NCI-H128 (cell line): Measurements from ENCODE around the gene PAQR4.

Experiments used
- DNase-seq: peaks from one replicate; lab custom pipeline; 2025; ENCODE audit not compliant: unreplicated experiment; lab: John Stamatoyannopoulos, UW

Gene PAQR4

DNA sequence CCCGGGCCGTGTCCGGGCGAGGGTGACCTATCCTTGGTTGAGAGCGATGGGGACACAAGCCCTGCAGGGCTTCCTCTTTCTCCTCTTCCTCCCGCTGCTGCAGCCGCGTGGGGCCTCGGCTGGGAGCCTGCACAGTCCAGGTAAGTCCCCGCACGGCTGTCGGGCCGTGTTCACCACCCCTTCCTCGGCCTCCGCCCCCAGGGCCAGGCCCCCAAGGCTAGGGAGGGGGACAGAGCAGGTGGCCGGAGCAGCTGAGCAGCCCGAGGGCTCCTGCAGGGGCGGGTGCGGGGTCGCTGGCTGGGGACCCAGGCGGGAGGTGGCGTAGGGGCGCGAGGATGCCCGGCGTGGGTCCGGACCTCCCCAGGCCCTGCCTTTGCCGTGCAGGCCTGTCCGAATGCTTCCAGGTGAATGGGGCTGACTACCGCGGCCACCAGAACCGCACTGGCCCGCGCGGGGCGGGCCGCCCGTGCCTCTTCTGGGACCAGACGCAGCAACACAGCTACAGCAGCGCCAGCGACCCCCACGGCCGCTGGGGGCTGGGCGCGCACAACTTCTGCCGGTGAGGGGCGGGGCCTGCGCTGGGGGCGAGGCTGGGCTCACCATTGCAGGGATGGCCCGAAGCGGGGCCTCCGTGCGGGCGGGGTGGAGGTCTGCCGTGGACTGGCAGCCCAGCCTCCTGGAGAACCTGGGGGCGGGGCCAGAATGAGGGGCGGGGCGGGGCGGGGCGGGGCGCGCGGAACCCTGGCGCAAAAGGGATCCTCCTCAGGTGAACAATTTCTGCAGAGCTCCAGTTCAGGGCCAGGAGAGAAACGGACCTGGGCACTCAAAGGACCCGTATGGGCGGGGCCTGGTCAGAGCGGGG is 4.4 kb upstream of the PAQR4 start:
- no peak for DNase-seq

DNA sequence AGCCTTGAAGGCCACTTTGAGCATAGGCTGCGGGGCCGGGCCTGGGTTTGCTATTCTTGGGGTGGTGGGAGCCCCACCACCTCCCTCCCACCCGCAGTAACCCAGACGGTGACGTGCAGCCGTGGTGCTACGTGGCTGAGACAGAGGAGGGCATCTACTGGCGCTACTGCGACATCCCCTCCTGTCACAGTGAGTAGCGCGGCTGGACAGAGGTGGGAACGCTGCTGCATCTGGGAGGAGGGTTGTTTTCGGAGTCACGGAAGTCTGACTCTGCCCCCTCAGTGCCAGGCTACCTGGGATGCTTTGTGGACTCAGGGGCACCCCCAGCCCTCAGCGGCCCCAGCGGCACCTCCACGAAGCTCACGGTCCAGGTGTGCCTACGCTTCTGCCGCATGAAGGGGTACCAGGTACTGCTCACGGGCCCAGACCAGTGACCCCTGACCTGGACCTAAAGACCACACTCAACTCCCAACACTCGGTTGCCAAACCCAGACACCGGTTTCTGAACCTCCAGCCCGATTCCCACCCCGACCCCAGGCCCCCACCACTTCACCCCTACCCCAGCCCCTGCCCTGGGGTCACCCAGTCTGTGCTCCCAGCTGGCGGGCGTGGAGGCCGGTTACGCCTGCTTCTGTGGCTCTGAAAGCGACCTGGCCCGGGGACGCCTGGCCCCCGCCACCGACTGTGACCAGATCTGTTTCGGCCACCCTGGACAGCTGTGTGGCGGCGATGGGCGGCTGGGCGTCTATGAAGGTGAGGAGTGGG is 2.9 kb upstream of the PAQR4 start:
- no peak for DNase-seq

DNA sequence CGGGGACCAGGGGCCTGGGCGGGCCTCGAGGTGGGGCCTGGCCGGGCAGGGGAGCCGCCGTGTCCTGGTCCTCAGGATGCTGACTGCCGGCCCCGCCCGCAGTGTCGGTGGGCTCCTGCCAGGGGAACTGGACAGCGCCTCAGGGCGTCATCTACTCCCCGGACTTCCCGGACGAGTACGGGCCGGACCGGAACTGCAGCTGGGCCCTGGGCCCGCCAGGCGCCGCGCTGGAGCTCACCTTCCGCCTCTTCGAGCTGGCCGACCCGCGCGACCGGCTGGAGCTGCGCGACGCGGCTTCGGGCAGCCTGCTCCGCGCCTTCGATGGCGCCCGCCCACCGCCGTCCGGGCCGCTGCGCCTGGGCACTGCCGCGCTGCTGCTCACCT is 2.3 kb upstream of the PAQR4 start:
- DNase-seq: no peak

DNA sequence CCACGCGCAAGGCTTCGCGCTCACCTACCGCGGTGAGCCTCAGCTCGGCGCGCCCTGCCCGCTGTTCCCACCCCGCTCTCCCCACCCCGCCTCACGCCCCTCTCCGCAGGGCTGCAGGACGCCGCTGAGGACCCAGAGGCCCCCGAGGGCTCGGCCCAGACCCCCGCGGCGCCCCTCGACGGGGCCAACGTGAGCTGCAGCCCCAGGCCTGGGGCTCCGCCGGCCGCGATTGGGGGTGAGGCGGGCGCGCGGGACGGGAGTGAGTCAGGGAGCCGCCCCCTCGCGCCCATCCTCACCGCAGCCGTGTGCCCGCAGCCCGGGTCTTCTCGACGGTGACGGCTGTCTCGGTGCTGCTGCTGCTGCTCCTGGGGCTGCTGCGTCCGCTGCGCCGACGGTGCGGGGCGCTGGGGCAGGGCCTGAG is 1.9 kb upstream of the PAQR4 start:
- DNase-seq: no peak

DNA sequence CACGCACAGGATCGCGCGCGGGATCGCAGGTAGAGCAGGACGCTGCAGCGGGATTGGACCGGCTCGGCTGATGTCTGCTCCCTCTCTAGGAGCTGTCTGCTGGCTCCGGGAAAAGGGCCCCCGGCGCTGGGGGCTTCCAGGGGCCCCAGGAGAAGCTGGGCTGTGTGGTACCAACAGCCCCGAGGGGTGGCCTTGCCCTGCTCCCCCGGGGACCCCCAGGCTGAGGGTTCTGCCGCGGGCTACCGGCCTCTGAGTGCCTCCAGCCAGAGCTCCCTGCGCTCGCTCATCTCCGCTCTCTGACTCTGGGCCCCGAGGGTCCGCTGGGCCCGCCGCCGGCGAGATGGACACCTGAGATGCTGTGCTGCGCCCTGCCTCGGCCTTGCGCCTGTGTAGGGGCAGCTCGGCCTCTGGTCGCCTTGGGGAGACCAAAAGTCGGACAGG is 1.4 kb upstream of the PAQR4 start:
- no peak for DNase-seq

DNA sequence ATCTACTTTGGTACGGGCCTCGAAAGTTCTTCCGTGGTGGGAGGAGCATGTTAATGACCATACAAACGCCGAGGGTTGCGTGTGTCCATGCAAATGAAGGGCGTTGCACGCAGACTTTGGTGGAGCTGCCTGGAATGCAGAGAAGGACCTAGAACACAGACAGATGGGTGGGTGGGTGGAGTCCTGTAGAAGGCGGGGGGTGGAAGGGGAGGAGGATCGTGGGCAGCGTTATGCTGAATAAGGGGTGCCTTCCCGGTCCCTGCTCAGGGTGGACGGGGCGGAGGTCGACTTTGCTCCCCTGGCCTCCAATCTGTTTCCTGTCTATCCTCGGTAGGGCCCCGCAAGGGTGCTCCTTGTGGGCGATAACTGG is 795 bp upstream of the PAQR4 start:
- no peak for DNase-seq

DNA sequence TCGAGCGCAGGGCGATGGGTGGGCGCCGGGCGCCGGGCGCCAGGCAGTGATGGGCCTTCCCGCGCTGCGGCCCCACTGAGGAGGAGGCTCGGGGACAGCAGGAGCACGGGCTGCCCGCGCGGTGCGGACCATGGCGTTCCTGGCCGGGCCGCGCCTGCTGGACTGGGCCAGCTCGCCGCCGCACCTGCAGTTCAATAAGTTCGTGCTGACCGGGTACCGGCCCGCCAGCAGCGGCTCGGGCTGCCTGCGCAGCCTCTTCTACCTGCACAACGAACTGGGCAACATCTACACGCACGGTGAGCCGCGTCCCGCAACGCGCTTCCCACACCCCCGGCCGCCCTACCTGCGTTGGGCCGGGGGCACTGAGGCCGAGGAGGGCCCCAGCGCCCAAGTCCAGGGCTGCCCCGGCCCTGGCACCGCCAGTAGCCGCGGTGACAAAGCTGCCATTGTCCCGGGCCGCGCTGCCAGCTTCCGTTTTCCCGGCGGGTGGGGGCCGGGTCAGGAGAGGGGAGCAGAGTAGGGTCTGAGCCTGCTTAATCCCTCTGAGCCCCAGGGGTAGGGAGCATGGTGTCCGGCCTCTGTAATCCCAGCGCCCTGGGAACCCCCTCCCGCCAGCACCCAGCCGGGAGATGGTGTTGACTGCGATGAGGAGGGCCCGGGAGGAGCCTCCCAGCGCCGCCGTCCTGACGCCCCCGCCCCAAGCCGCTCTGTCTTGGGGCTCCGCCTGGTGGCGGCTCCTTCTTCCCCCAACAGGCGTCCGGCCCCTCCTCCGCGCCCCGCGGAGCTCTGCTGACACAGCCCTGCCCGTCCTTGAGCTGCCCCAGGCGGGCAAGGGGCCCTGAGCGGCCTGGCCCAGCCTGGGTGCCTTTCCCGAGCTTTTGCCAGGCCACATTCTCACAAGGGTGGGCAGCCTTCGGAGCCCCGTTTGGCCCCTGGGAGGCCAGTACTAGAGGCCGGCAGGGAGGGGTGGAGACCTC is 685 bp downstream of the PAQR4 start:
- no peak for DNase-seq

DNA sequence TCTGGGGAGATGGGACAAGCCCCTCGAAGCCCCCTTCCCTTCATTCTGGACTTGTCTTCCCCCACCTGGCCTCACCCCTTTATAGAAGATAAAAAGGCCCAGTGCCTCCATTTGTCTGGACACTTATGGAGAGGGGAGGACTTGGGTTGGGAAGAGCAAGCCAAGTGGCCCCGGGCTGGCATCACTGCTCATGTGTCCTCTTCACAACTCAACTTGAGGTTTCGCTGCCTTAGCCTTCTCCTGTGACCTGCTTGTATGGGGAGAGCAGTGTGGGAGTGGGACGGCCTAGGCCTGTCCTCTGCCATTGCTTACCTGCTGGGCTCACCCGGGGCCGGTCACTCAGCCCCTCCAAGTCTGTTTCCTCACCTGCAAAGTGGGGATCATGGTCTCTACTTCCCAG is 1.4 kb downstream of the PAQR4 start:
- DNase-seq: no peak

DNA sequence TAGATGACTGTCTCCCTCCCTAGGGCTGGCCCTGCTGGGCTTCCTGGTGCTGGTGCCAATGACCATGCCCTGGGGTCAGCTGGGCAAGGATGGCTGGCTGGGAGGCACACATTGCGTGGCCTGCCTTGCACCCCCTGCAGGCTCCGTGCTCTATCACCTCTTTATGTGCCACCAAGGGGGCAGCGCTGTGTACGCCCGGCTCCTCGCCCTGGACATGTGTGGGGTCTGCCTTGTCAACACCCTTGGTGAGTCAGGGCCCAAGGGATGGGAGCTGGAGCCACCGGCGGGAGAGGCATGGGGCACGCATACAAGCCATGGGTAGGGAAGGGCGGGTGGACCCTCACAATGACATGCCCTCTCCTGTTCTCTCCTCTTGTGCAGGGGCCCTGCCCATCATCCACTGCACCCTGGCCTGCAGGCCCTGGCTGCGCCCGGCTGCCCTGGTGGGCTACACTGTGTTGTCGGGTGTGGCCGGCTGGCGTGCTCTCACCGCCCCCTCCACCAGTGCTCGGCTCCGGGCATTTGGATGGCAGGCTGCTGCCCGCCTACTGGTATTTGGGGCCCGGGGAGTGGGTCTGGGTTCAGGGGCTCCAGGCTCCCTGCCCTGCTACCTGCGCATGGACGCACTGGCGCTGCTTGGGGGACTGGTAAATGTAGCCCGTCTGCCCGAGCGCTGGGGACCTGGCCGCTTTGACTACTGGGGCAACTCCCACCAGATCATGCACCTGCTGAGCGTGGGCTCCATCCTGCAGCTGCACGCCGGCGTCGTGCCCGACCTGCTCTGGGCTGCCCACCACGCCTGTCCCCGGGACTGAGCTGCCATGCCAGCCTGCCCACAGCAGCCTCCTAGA is 2.2 kb downstream of the PAQR4 start:
- DNase-seq: no peak

DNA sequence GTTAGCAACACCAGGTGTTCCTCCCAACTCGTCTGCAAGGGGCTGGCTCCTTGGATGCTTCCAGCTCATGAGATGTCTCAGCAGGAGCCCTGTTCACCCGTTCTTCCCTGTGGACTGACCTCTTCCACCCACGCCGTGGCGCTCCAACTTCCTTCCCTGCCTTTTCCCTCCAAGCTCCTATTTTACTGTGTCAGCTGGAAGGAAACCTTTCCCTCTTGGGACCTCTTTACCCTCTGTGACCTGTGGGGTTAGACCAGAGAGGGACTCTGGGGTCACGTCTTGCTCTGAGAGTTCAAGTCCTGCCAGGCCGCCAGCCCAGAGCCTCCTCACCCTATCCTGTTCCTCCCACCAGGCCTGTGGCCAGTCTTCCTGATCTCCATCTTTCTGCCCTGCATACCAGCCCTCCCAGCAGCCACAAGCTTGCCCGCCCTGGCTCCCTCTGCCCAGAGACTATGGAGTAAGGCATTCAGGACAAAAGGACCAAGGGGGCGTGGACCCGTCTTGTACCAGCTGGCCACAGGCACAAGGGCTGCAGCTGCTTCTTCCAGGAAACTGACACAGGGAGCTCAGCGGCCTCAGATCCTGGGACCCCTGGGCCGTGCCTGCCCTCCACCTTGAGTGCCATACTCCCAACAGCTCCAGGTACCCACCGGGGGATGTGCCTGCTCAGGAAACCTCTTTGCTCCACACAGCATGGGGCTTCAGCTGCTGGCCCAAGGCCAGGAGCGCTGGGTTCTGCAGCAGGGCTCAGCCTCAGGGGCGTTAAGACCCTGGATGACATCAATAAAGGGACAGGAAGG is 3.0 kb downstream of the PAQR4 start:
- DNase-seq: no peak

DNA sequence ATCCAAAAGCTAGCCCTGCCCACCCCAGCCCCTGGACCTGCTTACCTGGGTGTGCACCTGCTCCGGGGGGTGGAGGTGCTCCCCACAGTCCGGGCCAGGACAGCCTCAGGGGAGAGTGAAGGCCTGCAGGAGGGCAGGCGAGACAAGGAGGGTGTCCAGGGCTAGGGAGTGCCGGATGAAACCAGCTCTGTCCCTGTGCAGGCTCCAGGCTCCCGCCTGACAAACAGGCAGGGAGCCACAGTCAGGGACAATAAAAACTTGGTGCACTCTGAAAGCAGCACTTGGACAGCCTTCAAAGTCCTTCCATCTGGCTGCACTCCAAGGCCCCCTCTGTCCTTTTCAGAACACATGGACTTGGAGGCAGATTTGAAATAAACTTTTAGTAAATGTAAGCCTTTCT is 3.9 kb downstream of the PAQR4 start:
- DNase-seq: no peak

DNA sequence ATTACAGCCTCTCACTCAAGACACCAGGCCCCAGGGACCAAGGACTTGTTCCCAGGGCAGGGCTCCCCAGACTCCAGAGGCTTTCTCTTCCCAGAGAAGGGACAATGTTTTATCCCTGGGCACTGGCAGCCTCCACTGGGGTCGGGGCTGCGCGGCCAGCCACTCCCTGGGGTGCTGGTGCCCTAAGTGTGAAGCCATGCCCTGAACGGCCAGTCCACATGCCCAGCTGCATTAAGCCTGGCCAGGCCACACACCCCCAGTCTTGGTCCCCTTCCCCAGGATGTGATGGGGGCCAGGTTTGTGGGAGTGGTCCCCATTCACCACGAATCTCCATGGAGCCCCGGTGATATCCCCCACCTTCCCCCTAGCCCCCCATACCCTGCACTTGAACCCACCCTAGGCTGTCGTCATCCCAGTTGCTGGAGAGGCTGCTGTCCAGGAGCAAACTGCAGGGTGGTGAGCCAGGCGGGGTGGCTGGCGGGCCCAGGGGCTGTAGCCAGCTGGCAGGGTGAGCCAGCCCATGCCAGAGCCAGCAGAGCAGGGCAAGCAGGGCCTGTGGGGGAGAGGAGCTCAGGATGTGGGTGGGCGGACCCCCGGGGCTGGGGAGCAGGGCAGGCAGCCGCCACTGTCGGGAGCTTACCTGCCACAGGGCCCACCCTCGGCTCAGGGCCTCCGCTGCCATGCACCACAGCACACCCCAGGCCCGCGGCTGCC is 4.6 kb downstream of the PAQR4 start:
- no peak for DNase-seq

DNA sequence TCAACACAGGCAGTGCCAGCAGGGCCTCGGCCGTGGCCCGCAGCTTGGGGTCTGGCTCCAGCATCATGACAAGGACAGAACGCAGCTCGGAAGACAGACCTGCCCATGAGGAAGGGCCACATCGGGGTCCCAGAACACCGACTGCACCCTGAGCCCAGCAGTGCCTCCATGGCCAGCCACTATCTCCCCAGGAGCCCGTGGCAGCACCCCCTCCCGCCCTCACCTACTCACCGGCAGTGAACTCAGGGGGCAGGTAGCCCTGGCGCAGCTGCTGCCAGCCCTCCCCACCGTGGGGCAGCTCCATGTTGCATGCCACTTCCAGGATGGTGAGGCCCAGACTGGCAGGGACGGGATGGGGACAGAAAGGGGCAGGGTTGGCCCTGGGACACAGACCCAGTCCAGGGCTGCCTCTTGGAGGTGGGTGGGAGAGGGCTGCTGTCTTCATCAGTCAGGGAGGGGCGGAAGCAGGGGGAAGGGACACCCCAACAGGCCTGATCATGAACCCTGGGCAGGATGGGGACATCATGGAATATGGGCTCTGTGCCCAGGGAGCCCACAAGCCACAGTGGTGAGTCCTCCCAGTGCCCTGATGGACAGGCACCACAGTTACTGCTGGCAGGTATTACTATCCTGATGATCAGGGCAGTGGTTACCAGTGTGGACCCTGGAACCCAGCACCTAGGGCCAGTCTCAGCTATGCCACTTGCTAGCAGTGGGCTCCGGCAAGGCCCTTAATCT is 5.3 kb downstream of the PAQR4 start:
- no peak for DNase-seq

DNA sequence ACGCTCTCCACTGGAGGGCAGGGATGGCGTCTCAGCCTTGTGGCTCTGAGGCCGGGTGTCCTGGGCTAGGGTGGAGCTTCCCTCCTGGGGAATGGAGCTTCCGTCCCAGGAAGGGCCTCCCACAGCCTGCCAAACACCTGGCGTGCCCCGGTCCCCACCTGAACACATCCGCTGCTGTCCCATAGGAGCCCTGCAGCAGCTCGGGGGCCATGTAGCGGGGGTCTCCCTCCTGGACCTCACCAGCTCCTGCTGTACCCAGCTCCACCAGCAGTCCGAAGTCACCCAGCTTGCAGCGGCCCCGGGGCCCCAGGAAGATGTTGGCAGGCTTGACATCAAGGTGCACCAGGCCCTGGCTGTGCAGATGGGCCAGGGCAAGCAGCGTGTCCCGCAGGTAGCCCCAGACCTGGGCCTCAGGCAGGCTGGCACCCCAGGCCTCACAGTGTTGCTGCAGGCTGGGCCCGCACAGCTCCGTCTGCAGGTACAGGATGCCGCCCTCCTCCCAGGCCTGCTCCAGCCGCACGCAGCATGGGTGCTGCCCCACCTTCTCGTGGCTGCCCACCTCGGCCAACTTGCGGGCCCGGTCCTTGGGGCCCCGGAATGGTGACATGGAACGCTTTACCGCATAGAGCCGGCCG is 6.1 kb downstream of the PAQR4 start:
- no peak for DNase-seq

DNA sequence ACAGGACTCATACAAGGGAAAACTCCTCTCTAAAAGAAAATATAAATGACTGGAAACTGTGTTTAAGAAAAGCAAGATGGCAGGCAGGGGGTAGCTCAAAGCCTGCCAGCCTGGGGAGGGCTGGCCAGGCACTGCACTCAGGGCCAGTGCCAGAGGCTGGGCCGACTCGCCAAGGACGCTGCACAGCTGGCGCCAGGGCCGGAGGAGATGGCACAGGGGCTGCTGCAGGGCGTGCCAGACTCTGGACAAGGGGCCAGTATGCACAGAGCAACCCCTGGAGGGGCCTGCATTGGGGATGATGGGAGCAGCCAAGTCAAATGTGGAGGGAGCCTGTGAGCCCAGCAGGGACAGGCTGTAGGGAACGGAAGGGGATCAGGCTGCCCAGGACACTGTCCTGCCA is 7.1 kb downstream of the PAQR4 start:
- no peak for DNase-seq

DNA sequence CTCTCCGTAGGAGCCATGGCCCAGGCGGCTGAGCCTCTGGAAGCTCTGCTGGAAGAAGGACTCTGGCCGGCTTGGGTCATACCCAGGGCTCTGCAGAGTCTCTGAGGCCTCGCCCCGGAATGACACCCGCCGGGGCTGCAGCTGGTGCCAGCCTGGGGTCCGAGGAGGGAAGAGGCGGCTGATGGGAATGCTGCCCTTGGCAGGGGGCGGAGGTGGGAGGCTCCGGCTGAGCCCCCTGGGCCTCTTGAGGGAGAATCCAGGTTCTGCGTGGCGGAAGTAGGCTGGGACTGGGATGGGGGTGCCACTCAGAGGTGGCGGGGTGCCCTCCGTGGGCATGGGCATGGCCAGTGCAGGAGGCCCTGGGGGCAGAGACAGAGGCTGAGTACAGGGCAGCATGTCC is 7.5 kb downstream of the PAQR4 start:
- DNase-seq: no peak

DNA sequence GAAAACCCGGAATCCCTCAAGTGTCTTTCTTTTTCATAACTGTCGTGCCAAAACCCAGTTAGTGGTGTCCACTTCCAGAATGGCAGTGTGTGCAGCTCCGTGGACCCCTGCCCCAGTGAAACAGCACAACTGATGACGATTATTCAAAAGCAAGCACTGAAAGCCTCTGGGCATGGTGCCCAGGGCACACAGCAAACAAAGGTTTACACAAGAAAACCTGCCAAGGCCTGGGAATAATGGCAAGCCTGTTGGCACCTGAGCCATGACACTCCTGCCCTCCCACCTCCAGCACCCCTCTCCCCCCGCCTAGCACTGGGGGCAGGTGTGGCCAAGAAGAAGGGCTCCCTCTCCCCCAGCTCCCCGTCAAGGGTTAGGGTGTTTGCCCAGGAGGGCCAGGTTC is 8.3 kb downstream of the PAQR4 start:
- DNase-seq: peak; percentile 28
